GM21825 (cell line): ENCODE results near the gene HNF4A.

ENCODE experiments used
- ATAC-seq: cut with Tn5 transposase; IDR thresholded peaks from one replicate; pipeline ENCODE4 v1.9.1; 2021; ENCODE audit warnings: mild to moderate bottlenecking, moderate library complexity; ENCODE audit not compliant: unreplicated experiment

HNF4A gene

GRCh38 chr20:44405257-44405656, 49.8 kb downstream of the HNF4A start:
- no peak for ATAC-seq

- ATAC-seq, result no peak
Measured at GRCh38 chr20:44405785-44406571, 50.5 kb downstream of the HNF4A start.

DNA sequence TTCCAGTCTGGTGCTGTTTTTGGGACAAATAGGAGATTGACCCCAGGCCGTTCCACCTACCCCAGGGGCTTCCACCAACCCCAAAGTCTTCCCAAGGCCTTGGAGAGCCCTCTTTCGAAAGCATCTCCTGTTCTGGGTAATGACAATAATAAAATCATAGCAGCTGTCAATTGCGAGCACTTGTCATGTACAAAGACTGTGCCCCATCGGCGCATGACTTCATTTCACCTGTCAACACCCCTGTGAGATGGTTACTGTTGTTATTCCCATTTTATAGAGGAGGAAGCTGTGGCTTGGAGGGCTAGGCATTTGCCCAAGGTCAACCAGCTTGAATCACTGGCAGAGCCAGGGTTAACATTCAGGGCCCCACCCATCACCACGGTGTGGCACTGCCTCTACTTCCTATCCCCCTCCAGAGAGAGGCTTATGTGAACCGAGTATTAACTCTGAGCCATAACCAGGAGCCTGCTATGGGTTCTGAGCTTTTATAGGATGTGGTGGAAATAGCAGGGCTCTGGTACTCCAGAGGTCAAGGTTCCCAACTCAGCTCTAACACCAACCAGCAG, 51.2 kb downstream of the HNF4A start:
- ATAC-seq, result no peak

DNA sequence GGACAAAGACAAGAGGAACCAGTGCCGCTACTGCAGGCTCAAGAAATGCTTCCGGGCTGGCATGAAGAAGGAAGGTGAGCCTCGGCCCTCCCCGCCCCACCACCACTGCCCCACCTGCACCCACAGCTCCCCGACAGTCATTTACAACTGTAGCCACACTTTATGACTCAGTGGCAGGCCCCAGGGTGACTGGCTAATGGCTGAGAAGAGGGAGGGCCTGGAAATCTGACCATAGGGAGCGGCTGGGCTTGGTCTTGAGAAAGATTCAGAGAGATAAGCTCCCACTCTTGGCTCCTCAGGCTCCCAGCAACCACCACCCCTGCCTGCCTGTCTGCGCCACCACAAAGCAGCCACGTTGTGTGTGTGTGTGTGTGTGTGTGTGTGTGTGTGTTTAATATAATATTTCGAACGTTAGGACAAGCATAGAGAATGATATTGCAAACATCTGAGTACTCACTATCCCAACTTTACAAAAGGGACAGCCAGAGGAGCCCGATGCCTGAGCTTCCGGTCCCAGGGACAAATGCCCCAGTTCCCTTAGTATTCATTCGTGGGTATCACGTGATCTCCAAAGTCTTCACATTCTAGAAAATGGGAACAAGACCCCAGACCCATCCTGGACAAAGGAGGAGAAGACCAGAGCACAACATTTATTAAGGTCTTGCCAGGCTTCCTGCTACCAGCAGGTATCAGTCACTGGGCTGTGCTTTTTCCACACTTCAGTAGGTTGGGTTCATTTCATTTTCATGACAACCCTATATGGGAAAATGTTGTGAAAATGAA, 52.1 kb downstream of the HNF4A start:
- ATAC-seq, result no peak

DNA sequence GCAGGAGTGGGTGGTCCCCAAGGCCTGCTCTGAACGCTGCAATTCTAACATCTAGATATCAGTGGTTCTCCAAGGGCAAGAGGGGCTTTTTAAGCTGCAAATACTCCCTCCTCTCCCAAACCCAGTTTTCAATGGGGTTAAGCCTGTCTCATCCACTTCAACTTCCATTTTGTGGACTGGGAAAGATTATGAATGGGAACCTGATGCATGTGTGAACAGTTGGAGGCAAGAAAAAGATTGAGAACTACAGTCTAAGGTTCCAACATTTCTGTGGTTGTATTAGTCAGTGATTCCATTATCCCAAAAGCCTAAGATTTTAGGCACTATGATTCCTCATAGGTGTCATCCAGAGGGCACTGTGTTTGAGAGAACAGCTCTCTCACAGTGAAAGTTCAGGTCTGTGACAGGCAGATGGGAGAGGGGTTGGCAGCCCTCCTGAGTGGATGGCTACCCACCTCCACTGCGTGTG, 53.7 kb downstream of the HNF4A start:
- ATAC-seq, result no peak

- ATAC-seq, result no peak
Measured at GRCh38 chr20:44410583-44411019, 55.1 kb downstream of the HNF4A start.

GRCh38 chr20:44411020-44411756, 55.7 kb downstream of the HNF4A start:
- ATAC-seq, result no peak

- no peak for ATAC-seq
Measured at GRCh38 chr20:44411757-44412401, 56.4 kb downstream of the HNF4A start.

GRCh38 chr20:44412402-44413144, 57.1 kb downstream of the HNF4A start:
- ATAC-seq, result no peak

DNA sequence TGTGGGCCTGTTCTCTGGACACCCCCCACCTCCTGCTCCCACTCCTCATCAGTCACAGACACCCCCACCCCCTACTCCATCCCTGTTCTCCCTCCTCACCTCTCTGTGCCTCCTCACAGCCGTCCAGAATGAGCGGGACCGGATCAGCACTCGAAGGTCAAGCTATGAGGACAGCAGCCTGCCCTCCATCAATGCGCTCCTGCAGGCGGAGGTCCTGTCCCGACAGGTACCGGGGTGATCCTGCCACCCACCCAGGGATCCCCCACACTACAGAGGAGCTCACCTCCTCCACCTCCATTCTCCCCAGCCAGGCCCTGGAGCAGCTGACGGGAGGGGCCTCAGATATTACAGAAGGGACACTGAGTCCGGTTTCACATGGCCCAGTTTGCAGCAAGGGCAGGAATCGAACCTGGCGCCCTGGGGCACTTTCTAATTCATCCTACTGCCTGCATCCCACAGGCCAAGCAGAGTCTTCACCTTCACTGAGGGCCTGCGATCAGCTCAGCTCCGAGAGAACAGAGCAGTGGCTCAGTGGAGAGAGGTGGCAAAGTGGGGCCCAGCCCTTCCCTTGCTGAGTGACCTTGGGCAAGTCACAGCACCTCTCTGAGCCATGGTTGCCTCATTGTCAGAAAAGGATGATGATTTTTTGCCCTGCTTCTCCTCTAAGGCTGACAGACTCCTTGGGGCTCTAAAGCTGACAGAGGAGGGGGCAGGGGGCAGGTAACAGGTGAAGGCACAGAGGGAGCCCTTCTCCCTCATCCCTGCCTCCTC, 58.3 kb downstream of the HNF4A start:
- ATAC-seq, result no peak

- no peak for ATAC-seq
Measured at GRCh38 chr20:44414346-44414714, 58.8 kb downstream of the HNF4A start.

GRCh38 chr20:44414808-44415207, 59.3 kb downstream of the HNF4A start:
- no peak for ATAC-seq

GRCh38 chr20:44415833-44416715, 60.6 kb downstream of the HNF4A start:
- ATAC-seq, result no peak

DNA sequence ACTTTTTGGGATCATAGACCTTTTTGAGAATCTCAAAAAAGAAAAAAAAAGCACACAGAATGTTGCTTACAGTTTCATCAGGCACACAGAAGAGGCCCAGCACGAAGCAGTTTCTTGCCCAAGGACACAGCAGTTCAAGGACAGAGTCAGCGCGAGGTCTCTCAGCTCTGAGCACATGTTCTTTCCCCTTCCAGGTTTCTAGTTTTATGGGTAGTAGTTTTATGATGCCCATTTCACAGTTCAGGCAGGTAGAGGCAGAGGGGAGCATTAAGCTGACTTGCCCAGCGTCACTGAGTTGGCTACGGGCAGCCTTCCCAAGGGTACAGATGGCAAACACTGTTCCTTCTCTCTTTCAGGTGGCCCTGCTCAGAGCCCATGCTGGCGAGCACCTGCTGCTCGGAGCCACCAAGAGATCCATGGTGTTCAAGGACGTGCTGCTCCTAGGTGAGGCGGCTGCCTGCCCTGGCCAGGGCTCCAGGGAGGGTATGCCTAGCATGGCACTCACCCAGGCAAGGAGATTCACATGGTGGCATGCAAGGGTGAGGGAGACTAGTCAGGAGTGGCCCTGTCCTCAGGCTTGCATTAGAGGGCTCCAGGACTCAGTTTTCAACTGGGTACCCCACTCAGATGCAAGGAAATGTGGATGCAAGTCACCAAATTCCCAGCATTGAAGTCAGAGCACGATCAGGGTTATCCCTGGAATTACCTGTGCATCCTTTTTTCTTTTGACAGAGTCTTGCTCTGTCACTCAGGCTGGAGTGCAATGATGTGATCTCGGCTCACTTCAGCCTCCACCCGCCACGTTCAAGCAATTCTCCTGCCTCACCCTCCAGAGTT, 62.8 kb downstream of the HNF4A start:
- ATAC-seq, result no peak

- no peak for ATAC-seq
Measured at GRCh38 chr20:44419131-44419844, 63.8 kb downstream of the HNF4A start.

GRCh38 chr20:44420497-44420896, 65.0 kb downstream of the HNF4A start:
- no peak for ATAC-seq

GRCh38 chr20:44422083-44422482, 66.6 kb downstream of the HNF4A start:
- ATAC-seq, result no peak
